MM.1S (cell line): ENCODE results near the gene PYGO2.

ENCODE experiments used
- DNase-seq: peaks from one replicate; pipeline ENCODE4 v3.0.0-alpha.2; 2015
- H2AFZ ChIP-seq: fragments of 300-600 bp; sonication (generic); 2 replicates; pipeline ENCODE4 v1.6.0; 2016; ENCODE audit warnings: antibody characterized with exemption, low read length
- H3F3A ChIP-seq: fragments of 300-600 bp; sonication (generic); 2 replicates; pipeline ENCODE4 v1.6.1; 2016; ENCODE audit warnings: mild to moderate bottlenecking, antibody characterized with exemption, low read length, moderate library complexity, mixed read lengths; ENCODE audit not compliant: insufficient read depth
- H3K27ac ChIP-seq: fragments of 300-600 bp; sonication (generic); 2 replicates; pipeline ENCODE4 v1.5.1; 2016; ENCODE audit warnings: mild to moderate bottlenecking, low read length
- H3K27me3 ChIP-seq: fragments of 300-600 bp; sonication (generic); replicated peaks from 2 replicates; pipeline ENCODE4 v1.6.0; 2016; ENCODE audit warnings: low read length; ENCODE audit not compliant: insufficient read depth
- H3K36me3 ChIP-seq: fragments of 300-600 bp; sonication (generic); replicated peaks from 2 replicates; pipeline ENCODE4 v1.6.1; 2016; ENCODE audit warnings: mild to moderate bottlenecking, low read length, mixed read lengths; ENCODE audit not compliant: insufficient read depth
- H3K4me1 ChIP-seq: fragments of 300-600 bp; sonication (generic); 2 replicates; pipeline ENCODE4 v1.6.1; 2016; ENCODE audit warnings: low read length, mixed read lengths
- H3K4me2 ChIP-seq: fragments of 300-600 bp; sonication (generic); 2 replicates; pipeline ENCODE4 v1.6.0; 2016; ENCODE audit warnings: low read depth, low read length
- H3K4me3 ChIP-seq: fragments of 300-600 bp; sonication (generic); 2 replicates; pipeline ENCODE4 v1.5.1; 2016; ENCODE audit warnings: low read length, mixed read lengths
- H3K79me2 ChIP-seq: fragments of 300-600 bp; sonication (generic); 2 replicates; pipeline ENCODE4 v1.6.1; 2016; ENCODE audit warnings: mixed run types, low read length, mixed read lengths
- H3K9ac ChIP-seq: fragments of 300-600 bp; sonication (generic); 2 replicates; pipeline ENCODE4 v1.6.1; 2016; ENCODE audit warnings: low read length, mixed read lengths
- H3K9me2 ChIP-seq: fragments of 300-600 bp; sonication (generic); replicated peaks from 2 replicates; pipeline ENCODE4 v1.6.1; 2016; ENCODE audit warnings: mild to moderate bottlenecking, low read length, mixed read lengths; ENCODE audit not compliant: insufficient read depth
- H3K9me3 ChIP-seq: fragments of 300-600 bp; sonication (generic); replicated peaks from 2 replicates; pipeline ENCODE4 v1.6.1; 2016; ENCODE audit warnings: mild to moderate bottlenecking, low read length, mixed read lengths; ENCODE audit not compliant: insufficient read depth
- H4K20me1 ChIP-seq: fragments of 300-600 bp; sonication (generic); 2 replicates; pipeline ENCODE4 v1.6.1; 2016; ENCODE audit warnings: mild to moderate bottlenecking, low read length, moderate library complexity, mixed read lengths; ENCODE audit not compliant: insufficient read depth
- EZH2 ChIP-seq: fragments of 300-600 bp; sonication (generic); optimal IDR thresholded peaks from 2 replicates; pipeline ENCODE3; 2017; ENCODE audit warnings: low read depth, mild to moderate bottlenecking, antibody characterized with exemption, low read length, mixed read lengths
- EZH2phosphoT487 ChIP-seq: fragments of 300-600 bp; sonication (generic); IDR thresholded peaks from 2 replicates; pipeline ENCODE4 v1.6.1; 2018; ENCODE audit warnings: antibody characterized with exemption, low read length
- TF ChIP-seq, protein P1 (sequence below): fragments of 300-600 bp; sonication (generic); IDR thresholded peaks from 2 replicates; pipeline ENCODE4 v1.5.1; 2016; ENCODE audit warnings: antibody characterized with exemption, low read length, mixed read lengths

PYGO2 gene

DNA sequence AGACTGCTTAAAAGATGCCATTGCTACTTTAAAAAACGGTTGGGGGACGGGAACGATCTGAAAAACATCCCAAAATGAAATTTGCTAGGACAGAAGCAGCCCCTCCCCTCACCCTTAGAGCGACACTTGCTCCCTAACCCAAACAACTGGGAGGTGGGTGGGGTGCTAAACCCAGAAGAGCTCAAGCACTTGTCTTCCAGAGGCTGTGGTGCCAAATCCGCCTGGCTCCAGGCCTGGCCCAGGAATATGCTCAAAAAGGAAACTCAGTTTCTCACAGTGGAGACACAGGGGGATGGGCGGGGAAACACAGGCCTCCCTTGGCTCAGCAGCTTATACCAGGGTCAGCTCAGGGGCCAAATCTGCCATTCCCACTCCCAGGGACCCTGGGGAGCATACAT, 5.0 kb downstream of the PYGO2 start:
- Histone ChIP-seq H3K79me2 (peaks cover 74% of the 10 kb centered on the region), H3K4me1 (peaks cover 28% of the 10 kb centered on the region), H2AFZ (no peak overlapping the region), H3F3A (peaks cover 83% of the 10 kb centered on the region), H3K27me3 (no peaks in the 10 kb centered on the region), H3K4me3 (peak overlapping the region; percentile 71), H3K9me2 (no peaks in the 10 kb centered on the region), H3K27ac (peak overlapping the region; percentile 95), H3K9me3 (no peaks in the 10 kb centered on the region), H4K20me1 (no peaks in the 10 kb centered on the region), H3K9ac (peak overlapping the region; percentile 92), H3K36me3 (0 out of 2 replicates have a peak, but pooled peaks cover 3% of the 10 kb centered on the region), H3K4me2 (peak overlapping the region; percentile 75)
- DNase-seq, result no peak
- TF ChIP-seq EZH2phosphoT487, result no peak
- no peak for TF ChIP-seq EZH2
- TF ChIP-seq, protein P1, sequence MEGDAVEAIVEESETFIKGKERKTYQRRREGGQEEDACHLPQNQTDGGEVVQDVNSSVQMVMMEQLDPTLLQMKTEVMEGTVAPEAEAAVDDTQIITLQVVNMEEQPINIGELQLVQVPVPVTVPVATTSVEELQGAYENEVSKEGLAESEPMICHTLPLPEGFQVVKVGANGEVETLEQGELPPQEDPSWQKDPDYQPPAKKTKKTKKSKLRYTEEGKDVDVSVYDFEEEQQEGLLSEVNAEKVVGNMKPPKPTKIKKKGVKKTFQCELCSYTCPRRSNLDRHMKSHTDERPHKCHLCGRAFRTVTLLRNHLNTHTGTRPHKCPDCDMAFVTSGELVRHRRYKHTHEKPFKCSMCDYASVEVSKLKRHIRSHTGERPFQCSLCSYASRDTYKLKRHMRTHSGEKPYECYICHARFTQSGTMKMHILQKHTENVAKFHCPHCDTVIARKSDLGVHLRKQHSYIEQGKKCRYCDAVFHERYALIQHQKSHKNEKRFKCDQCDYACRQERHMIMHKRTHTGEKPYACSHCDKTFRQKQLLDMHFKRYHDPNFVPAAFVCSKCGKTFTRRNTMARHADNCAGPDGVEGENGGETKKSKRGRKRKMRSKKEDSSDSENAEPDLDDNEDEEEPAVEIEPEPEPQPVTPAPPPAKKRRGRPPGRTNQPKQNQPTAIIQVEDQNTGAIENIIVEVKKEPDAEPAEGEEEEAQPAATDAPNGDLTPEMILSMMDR, result no peak

DNA sequence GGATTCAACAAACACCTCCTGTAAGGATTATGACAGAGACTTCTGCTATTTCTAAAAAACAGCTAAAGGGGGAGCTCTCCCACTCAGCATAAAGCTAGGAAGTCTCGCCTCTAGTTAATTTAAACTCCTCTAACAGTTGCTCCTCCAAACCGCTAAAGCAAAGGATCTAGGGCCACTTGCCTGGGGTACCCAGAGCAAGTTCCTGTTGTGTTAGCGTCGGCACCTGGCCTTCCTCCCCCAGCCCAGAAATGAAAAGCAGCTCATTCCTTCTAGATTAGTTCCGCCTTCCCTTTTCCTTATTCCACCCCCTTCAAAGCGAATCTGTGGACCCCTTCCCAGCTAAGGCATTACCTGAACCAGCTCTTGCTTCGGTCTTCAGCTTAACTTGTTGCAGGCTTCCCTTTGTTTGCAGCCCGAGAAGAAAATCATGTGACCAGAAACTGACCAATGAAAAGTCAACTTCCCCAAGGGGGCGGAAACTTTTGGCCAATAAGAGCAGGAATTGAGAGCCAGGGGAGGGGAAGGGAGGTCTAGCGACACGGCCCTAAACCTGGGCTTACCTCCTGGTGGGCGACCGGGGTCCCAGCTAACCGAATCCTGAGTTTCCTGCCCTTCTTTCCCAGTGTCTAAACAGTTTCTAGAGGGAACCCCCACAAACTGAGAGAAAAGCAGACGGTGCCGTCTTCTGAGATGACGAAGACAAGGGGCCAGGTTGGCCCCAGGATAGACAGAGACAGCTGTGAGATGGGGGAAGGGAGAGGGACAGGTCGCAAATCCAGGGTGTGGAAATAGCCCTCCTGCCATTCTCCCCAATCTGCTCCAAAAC, 5.7 kb downstream of the PYGO2 start, which contains the start of gene PBXIP1:
PBXIP1 (minus strand) TSS at position 382 of the 826 bp plus-strand sequence. CDS start 2,378 bp downstream, outside the sequence.
- Histone ChIP-seq H3K9ac (peak within 1 kb of the TSS; percentile 92), H3K4me1 (peaks cover 32% of the 10 kb centered on the region), H2AFZ (no peak within 1 kb of the TSS), H3K4me3 (peak within 1 kb of the TSS; percentile 80), H3K79me2 (peaks cover 74% of the 10 kb centered on the region), H3K9me3 (no peaks in the 10 kb centered on the region), H3K9me2 (no peaks in the 10 kb centered on the region), H3K36me3 (0 out of 2 replicates have a peak, but pooled peaks cover 3% of the 10 kb centered on the region), H3F3A (peaks cover 83% of the 10 kb centered on the region), H3K4me2 (peak within 1 kb of the TSS; percentile 90), H3K27ac (peak within 1 kb of the TSS; percentile 95), H4K20me1 (no peaks in the 10 kb centered on the region), H3K27me3 (no peaks in the 10 kb centered on the region)
- TF ChIP-seq, protein P1, result peak; percentile 50
- no peak for TF ChIP-seq EZH2phosphoT487
- peak; percentile 96 for DNase-seq

DNA sequence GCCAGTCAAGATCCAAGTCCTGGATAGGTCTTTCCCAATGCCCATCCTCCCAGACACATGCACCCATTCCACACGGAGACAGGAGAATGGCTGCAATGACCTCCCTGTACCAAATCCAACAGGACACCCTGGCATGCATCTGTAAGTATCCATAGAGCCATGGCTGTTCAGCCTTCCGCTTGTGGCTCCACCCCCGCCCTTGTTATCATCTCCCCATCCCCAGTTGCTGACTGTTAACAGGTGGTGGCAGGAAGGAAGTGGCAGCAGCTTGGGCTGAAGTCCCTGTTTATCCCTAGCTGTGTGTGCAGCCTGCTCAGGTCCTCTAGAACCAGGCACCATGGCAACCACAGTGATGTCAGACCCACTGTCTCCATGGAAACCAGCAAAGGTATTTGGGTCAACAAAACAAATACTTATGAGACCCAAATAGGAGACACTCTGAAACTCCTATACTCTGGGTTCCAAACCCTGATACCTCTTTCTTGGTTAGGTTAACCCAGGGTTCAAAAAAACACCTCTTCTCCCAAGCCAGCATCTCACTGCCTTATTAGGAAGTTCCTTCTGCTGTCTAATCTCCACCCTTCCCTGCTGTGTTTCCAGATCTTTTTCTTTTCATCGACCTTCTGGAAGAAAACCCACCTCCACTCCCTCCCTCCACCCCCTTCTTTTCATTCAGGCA, 6.4 kb downstream of the PYGO2 start:
- Histone ChIP-seq H3K4me3 (peak overlapping the region; percentile 80), H3K4me2 (peak overlapping the region; percentile 90), H3K9me3 (no peaks in the 10 kb centered on the region), H3K27ac (peak overlapping the region; percentile 95), H3F3A (peaks cover 84% of the 10 kb centered on the region), H3K79me2 (peaks cover 74% of the 10 kb centered on the region), H4K20me1 (no peaks in the 10 kb centered on the region), H3K27me3 (no peaks in the 10 kb centered on the region), H3K4me1 (peaks cover 40% of the 10 kb centered on the region), H2AFZ (no peak overlapping the region), H3K9me2 (no peaks in the 10 kb centered on the region), H3K36me3 (0 out of 2 replicates have a peak, but pooled peaks cover 8% of the 10 kb centered on the region), H3K9ac (peak overlapping the region; percentile 92)
- peak; percentile 100 for DNase-seq
- TF ChIP-seq EZH2, result no peak
- TF ChIP-seq EZH2phosphoT487, result no peak
- TF ChIP-seq, protein P1, result no peak
